Measurements from ENCODE around the gene NDUFB11.

DNA sequence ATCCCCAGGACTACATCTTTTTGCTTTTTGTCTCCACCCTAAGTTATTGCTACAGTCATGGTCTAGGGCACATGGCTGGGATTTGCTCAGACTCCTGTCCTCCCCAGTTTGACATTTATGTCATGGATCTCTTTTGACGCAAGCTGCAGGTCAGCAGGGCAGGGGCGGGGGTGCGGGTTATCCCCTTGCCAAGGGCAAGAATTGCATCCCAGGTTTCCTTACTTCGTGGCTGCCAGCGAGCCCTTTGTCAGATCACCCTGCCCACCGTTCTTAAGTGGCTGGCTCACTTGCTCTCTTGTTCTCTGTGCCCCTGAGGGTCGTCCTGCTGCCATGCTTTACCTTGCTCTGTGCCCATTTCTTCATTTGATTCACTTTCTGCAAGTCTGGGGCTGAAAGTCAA lies 28.0 kb upstream of the NDUFB11 start:
- TF ChIP-seq, protein P1, sequence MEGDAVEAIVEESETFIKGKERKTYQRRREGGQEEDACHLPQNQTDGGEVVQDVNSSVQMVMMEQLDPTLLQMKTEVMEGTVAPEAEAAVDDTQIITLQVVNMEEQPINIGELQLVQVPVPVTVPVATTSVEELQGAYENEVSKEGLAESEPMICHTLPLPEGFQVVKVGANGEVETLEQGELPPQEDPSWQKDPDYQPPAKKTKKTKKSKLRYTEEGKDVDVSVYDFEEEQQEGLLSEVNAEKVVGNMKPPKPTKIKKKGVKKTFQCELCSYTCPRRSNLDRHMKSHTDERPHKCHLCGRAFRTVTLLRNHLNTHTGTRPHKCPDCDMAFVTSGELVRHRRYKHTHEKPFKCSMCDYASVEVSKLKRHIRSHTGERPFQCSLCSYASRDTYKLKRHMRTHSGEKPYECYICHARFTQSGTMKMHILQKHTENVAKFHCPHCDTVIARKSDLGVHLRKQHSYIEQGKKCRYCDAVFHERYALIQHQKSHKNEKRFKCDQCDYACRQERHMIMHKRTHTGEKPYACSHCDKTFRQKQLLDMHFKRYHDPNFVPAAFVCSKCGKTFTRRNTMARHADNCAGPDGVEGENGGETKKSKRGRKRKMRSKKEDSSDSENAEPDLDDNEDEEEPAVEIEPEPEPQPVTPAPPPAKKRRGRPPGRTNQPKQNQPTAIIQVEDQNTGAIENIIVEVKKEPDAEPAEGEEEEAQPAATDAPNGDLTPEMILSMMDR (IDR thresholded peaks at IDR 0.05): no peak
- no peak for TF ChIP-seq POLR2A (IDR thresholded peaks at IDR 0.05)
- TF ChIP-seq POLR2AphosphoS5 (IDR thresholded peaks at IDR 0.05): no peak
- TF ChIP-seq EP300 (IDR thresholded peaks at IDR 0.05; ENCODE audit: low read depth): no peak

Measured in transverse colon (tissue), 4 donors.